Breast epithelium (tissue), 4 donors: ENCODE data around the gene IGF2BP1. TPM values are rescaled to one million over a fixed set of nuclear protein-coding genes. Genes with fewer than 3 reads are reported as not detected.

Experiments
- DNase-seq, 2 donors: peaks; one replicate each; pipeline ENCODE4 v3.0.0-alpha.2; 2019; ENCODE audit warnings: low spot score in 2 of 2
- H3K27ac ChIP-seq, 2 donors: fragments of 200-600 bp; sonication (generic) in 1 of 2; one replicate each; pipeline ENCODE4 v1.5.1; 2016 to 2019; ENCODE audit warnings: mild to moderate bottlenecking in 1 of 2
- H3K27me3 ChIP-seq, 2 donors: fragments of 200-600 bp; sonication (generic) in 1 of 2; one replicate each; pipeline versions ENCODE4 v1.5.1 to v1.6.0; 2017 to 2019; ENCODE audit warnings: control low read depth in 1 of 2, mild to moderate bottlenecking in 1 of 2
- H3K36me3 ChIP-seq: fragments of 200-600 bp; one replicate; pipeline ENCODE4 v1.5.1; 2019
- H3K4me1 ChIP-seq, 2 donors: fragments of 200-600 bp; sonication (generic); one replicate each; pipeline ENCODE4 v1.5.1; 2016 to 2019; ENCODE audit warnings: control low read depth in 1 of 2
- H3K4me3 ChIP-seq, 3 donors: fragments of 200-600 bp; sonication (generic); 1 replicate in 2 of 3; 2 replicates in 1 of 3; pipeline ENCODE4 v1.5.1; 2016 to 2019; ENCODE audit warnings: mild to moderate bottlenecking in 3 of 3, moderate library complexity in 2 of 3
- H3K9me3 ChIP-seq, 2 donors: fragments of 200-600 bp; sonication (generic) in 1 of 2; one replicate each; pipeline ENCODE4 v1.5.1; 2016 to 2019; ENCODE audit warnings: control low read depth in 1 of 2
- POLR2A ChIP-seq: fragments of 450-650 bp; IDR thresholded peaks from one replicate; pipeline ENCODE4 v1.6.1; 2016; ENCODE audit warnings: antibody characterized with exemption, mild to moderate bottlenecking, moderate library complexity
- POLR2AphosphoS5 ChIP-seq, 3 donors: sonication (generic); formaldehyde crosslinking; IDR thresholded peaks; one replicate each; pipeline ENCODE4 v1.6.1; 2017; ENCODE audit warnings: antibody characterized with exemption in 3 of 3
- intact Hi-C: fragments of 100-400 bp; cut with DNase I; formaldehyde crosslinking; loops from one replicate; pipeline ENCODE4 v1.15.1; 2023; ENCODE audit warnings: low total_unique reads
- total RNA-seq, 3 donors: library from RNA; depleted of rRNA; stranded (reverse); fragments of >200 nt; gene quantifications; one replicate each; pipeline ENCODE4 v1.1.0, GENCODE V29; 2016
- TF ChIP-seq, protein P1 (sequence below), 3 donors: fragments of 450-650 bp; IDR thresholded peaks; one replicate each; pipeline ENCODE4 v1.5.1; 2016 to 2017; ENCODE audit warnings: antibody characterized with exemption in 3 of 3, mild to moderate bottlenecking in 3 of 3, moderate library complexity in 3 of 3

The IGF2BP1 gene
- total RNA-seq, 3 donors from 2014 or later = not detected

DNA sequence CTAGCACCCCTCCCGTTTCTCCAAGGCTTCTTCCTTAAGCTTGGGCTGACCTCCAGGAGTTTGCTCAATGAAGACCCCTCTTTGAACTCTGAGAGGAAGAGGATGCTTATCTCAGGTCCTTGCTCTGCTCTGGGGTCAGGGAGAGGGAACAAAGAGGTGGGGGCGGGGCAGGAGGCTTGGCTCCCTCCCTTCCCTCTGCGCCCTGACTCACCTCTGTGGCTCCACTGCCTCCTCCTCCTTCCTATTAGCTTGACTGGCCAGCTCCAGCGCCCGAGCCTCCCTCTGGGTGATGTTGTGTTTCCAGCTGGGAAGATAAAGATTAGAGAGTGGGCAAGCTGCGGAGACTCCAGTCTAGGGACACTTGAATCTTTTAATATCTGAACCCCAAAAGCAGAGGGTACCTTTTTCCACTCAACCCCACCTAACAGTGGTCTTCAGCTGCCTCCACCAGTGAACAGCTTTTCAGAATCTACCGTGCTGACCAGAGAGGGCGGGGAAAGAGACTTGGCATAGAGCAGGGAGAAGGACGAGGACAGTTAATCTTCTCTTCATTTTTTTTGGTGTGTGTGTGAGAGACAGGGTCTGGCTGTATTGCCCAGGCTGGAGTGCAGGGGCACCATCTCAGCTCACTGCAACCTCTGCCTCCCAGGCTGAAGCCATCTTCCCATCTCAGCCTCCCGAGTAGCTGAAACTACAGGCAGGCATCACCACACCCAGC lies 35.5 kb upstream of the IGF2BP1 start:
- H3K9me3 ChIP-seq = no peaks in the 10 kb centered on the region
- intact Hi-C loops = no loop called here
- H3K27me3 ChIP-seq = peaks cover 0 to 45% of the 10 kb centered on the region in 2 donors
- H3K4me3 ChIP-seq = no peak overlapping the region
- TF ChIP-seq POLR2AphosphoS5 (IDR thresholded peaks at IDR 0.05) (no peak), POLR2A (no peak)
- TF ChIP-seq, protein P1, sequence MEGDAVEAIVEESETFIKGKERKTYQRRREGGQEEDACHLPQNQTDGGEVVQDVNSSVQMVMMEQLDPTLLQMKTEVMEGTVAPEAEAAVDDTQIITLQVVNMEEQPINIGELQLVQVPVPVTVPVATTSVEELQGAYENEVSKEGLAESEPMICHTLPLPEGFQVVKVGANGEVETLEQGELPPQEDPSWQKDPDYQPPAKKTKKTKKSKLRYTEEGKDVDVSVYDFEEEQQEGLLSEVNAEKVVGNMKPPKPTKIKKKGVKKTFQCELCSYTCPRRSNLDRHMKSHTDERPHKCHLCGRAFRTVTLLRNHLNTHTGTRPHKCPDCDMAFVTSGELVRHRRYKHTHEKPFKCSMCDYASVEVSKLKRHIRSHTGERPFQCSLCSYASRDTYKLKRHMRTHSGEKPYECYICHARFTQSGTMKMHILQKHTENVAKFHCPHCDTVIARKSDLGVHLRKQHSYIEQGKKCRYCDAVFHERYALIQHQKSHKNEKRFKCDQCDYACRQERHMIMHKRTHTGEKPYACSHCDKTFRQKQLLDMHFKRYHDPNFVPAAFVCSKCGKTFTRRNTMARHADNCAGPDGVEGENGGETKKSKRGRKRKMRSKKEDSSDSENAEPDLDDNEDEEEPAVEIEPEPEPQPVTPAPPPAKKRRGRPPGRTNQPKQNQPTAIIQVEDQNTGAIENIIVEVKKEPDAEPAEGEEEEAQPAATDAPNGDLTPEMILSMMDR (IDR thresholded peaks at IDR 0.05) = no peak
- no peak overlapping the region for H3K27ac ChIP-seq
- no peaks in the 10 kb centered on the region for H3K4me1 ChIP-seq
- DNase-seq = no peak
- no peaks in the 10 kb centered on the region for H3K36me3 ChIP-seq

DNA sequence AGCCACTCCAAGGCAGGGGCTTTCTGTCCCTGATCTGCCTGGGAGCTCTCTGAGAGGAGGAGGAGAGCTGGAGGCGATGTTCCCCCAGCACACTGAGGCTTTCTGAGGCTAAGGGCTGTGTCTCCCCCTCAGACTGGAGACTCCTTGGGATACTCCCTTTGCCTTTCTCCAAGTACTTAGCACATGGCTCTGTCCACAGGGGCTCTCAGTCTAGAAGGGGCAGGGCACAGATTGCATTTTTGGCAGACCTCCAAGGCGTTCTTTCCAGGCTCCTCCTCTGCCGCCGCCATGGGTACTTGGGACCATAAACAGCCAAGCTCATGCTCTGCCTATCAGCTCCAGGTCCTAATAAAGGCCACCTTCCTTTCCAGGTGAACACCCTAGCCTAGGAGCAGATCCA lies 27.0 kb upstream of the IGF2BP1 start:
- Histone ChIP-seq H3K27me3 (peaks cover 0 to 41% of the 10 kb centered on the region in 2 donors), H3K9me3 (no peaks in the 10 kb centered on the region), H3K27ac (no peak overlapping the region), H3K4me3 (no peak overlapping the region), H3K4me1 (no peaks in the 10 kb centered on the region), H3K36me3 (no peaks in the 10 kb centered on the region)
- DNase-seq = no peak
- no peak for TF ChIP-seq POLR2AphosphoS5 (IDR thresholded peaks at IDR 0.05)
- intact Hi-C loops = no loop called here

GRCh38 chr17:48970865-48971687 lies 26.1 kb upstream of the IGF2BP1 start:
- no peak for DNase-seq
- H3K4me3 ChIP-seq = no peak overlapping the region
- TF ChIP-seq POLR2A (no peak), POLR2AphosphoS5 (IDR thresholded peaks at IDR 0.05) (no peak)
- TF ChIP-seq, protein P1 (IDR thresholded peaks at IDR 0.05) = no peak
- H3K4me1 ChIP-seq = no peaks in the 10 kb centered on the region
- H3K36me3 ChIP-seq = no peaks in the 10 kb centered on the region
- H3K27me3 ChIP-seq = peaks cover 0 to 44% of the 10 kb centered on the region in 2 donors
- intact Hi-C loops = no loop called here
- no peaks in the 10 kb centered on the region for H3K9me3 ChIP-seq
- H3K27ac ChIP-seq = no peak overlapping the region

DNA sequence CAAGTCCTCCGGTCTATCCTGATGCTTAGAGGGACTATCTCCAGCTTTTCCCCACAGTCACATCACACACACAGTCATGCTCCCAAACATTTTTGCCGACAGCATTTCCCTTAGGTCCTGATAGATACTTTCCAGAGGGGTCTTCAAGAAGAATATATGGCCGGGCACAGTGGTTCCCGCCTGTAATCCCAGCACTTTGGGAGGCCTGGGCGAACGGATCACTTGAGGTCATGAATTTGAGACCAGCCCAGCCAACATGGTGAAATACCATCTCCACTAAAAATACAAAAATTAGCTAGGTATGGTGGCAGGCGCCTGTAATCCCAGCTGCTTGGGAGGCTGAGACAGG lies 24.5 kb upstream of the IGF2BP1 start:
- TF ChIP-seq POLR2A (no peak), POLR2AphosphoS5 (IDR thresholded peaks at IDR 0.05) (no peak)
- TF ChIP-seq, protein P1 (IDR thresholded peaks at IDR 0.05) = no peak
- H3K36me3 ChIP-seq = no peaks in the 10 kb centered on the region
- peaks cover 0 to 43% of the 10 kb centered on the region in 2 donors for H3K27me3 ChIP-seq
- no peak overlapping the region for H3K4me3 ChIP-seq
- intact Hi-C loops = no loop called here
- H3K27ac ChIP-seq = no peak overlapping the region
- no peaks in the 10 kb centered on the region for H3K4me1 ChIP-seq
- no peaks in the 10 kb centered on the region for H3K9me3 ChIP-seq
- no peak for DNase-seq

DNA sequence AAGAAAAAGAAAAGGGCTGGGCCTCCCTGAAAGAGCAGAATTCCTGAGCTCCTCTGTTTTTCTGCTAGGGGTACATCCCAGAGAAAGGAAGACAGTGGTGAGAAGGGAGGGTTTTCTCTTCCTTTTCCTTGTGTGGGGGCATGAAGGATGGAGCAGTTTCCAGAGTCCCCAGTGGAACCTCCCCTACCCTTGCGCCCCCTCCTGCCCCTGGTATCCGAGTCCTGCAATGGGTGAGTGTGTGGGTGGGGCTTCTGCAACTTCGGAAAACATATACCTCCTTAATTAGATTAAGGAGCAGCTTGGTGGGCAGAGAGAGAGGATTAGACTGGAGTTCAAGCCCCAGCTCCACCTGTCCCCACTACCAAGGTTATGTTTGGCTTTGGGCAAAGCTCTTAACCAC lies 23.4 kb upstream of the IGF2BP1 start:
- no peaks in the 10 kb centered on the region for H3K9me3 ChIP-seq
- no peaks in the 10 kb centered on the region for H3K4me1 ChIP-seq
- no peak for TF ChIP-seq POLR2AphosphoS5 (IDR thresholded peaks at IDR 0.05)
- no peaks in the 10 kb centered on the region for H3K36me3 ChIP-seq
- peaks cover 0 to 40% of the 10 kb centered on the region in 2 donors for H3K27me3 ChIP-seq
- intact Hi-C loops = no loop called here
- H3K27ac ChIP-seq = no peak overlapping the region
- no peak overlapping the region for H3K4me3 ChIP-seq
- no peak for DNase-seq

DNA sequence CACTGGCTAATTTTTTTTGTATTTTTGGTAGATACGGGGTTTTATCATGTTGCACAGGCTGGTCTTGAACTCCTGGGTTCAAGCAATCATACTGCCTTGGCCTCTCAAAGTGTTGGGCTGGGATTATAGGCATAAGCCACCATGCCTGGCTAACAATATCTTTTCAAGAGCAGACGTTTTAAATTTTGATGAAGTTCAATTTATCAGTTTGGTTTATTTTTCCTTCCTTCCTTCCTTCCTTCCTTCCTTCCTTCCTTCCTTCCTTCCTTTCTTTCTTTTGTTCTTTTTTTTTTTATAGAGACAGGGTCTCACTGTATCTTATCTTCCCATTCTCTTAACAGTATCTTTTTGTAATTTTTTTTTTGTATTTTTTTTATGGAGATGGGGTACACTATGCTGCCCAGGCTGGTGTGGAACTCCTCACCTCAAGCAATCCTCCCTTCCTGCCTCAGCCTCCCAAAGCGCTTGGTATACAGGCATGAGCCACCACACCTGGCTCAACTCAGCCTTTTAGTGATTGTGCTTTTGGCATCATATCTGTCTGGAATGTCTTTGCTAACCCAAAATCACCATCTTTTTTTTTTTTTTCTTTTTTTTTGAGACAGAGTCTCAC lies 15.2 kb upstream of the IGF2BP1 start:
- peaks cover 0 to 9% of the 10 kb centered on the region in 2 donors for H3K9me3 ChIP-seq
- DNase-seq = no peak
- intact Hi-C loops = no loop called here

More for the DNA sequence above, 15.2 kb upstream of the IGF2BP1 start:
- H3K4me3 ChIP-seq = no peak overlapping the region
- H3K27ac ChIP-seq = no peak overlapping the region
- TF ChIP-seq POLR2AphosphoS5 (IDR thresholded peaks at IDR 0.05) (no peak), POLR2A (no peak)
- TF ChIP-seq, protein P1 (IDR thresholded peaks at IDR 0.05) = no peak
- H3K4me1 ChIP-seq = no peaks in the 10 kb centered on the region
- H3K27me3 ChIP-seq = peaks cover 0 to 42% of the 10 kb centered on the region in 2 donors
- no peaks in the 10 kb centered on the region for H3K36me3 ChIP-seq
